HG03460 (cell line): ENCODE data around the gene MN1.

Experiments
- ATAC-seq: cut with Tn5 transposase; IDR thresholded peaks from one replicate; pipeline ENCODE4 v1.9.1; 2021; ENCODE audit not compliant: unreplicated experiment

The MN1 gene

DNA sequence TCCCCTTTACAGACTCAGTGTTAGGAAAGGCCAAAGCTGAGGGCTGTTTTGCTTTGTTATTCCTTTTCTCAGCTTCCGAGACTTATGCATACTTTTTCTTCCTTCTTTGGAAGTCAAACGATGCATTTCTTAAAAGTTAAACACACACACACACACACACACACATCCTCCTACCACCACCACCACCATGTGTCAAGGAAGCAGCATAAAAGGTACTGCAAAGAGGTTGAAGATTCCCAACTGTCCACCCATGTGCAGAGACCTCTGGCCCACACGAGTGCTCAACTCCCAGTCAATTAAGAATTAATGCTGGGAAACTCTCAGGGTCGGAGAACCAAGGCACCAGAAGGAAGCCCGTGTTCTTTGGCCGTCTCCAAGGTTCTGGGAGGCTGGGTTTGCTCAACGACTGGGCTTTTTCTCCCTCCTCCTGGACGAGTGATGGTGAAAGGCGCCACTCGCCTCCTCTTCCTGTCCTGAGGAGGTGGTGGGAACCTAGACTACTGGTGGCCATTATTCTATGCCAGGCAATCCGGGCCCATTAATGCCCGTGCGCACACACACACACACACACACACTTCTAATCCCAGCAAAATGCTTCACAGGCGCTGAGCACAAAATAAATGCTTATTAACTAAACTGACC is 15.1 kb downstream of the MN1 start:
- ATAC-seq = no peak

DNA sequence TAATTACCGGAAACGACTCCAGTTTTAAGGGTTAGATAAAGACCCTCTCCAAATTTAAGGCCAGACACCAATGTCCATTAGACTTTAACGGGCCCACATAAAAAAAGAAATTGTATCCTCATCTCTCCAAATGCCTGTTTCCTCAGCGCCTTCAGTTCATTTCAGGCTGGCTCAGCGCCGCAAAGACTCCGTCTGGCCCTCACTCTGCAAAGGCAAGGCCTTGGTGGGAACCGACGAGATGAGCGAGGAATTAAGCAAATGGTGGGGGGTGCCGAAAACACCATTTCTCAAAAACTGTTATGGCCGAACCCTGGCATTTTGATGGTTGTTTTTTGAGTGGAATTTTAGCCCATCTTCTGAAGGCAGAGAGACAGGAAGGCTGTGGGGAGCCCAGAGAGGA is 15.7 kb downstream of the MN1 start:
- no peak for ATAC-seq

DNA sequence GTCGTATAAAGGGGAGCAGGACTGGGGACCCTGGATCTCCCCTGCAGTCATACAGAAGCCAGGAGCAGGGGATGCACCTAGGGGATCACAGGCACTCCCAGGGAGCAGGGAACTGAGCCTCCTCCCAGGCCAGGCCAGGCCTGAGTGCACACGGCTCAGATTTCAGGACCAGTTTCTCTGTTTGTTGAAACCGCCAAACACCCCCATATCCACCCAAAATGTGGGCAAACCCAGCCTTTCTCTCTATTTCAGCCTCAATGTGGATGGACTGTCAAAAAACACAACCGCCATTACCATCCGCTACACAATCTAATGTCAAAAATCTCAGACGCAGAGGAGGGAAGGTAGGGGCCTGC is 17.5 kb downstream of the MN1 start:
- no peak for ATAC-seq

DNA sequence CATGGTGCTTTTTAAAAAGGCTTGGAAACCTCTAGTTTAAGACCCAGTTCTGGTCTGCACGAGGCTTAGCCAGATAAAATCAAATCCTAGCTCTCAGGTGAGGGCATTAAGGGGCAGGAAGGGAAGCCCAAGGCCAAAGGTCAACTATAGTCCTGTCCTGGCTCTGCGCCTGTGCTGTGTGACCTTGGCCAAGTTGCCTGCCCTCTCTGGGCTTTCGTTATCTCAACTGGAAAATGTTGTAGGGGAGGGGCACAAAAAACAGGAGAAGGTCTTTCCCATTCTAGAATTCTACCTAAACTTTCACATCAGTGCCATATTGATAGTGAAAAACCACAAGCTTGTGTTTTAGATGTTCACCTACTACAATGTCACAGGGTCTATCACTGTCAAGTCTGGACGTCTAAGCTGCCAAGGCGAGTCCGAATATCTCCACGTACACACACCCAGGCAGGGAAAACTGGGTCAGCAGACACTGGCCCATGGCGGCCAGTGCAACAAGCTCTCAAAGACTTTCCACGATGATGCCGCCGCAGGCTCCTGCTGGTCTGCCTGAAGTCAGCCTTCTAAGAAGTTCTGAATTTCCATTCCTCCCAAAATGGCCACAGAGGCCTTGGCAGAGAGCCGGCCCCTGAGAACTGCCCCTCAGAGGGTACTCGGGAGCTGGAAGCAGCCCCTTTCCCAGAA is 18.0 kb downstream of the MN1 start:
- ATAC-seq = no peak

DNA sequence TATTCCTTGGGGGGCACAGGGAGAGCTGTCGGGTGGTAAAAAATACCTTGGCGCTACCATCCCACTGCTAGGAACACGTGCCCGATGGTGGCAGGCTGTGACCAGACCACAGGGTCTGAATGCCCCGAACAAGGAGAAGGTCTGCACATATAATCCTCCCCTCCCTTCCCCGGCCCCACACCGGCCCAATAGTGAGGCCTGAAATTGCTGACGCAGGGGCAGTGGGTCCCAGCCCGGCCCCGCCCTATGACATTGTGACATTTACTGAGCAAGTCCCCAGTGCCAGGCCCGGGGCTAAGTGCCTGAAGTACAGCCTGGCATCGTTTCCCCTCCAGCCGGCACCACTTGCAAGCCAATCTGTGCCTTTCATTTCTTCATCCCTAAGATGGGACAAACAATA is 19.5 kb downstream of the MN1 start:
- ATAC-seq = no peak

DNA sequence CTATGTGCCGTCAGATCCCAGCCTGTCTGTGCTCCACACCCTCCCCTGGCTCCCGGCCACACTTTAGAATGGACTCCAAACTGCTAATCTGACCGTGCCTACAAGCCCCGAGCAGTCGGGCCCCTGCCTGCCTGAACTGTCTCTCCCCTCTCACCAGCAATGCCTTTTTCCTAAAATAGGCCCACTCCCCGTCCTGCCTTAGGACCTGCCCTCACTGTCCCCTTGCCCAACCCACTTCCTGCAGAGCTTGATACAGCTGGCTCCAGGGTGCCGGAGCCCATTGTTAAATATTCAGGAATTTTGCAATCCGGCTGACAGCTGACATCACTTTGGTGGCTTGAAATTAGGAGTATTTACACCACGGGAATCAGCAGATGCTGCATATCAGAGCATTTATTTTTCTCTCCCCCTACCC is 21.4 kb downstream of the MN1 start:
- ATAC-seq = no peak

DNA sequence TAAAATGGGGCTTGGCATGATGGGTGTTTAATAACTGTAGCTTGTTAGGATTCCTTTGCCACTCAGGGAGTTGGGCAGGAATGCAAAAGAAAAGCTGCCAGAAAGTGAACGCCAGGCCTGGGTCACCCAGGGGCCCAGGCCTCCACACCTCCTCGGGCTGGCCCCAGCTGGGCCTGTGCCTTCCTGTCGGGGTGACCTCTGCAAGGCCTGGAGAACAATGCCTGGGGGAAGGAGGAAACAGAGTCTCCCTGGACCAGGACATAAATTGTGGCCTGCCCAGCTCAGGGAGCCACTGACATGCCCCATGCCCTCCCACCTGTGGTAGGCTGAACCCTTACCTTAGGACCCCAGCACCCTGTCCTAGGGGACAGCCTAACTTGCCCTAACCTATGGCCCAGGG is 21.9 kb downstream of the MN1 start:
- no peak for ATAC-seq

DNA sequence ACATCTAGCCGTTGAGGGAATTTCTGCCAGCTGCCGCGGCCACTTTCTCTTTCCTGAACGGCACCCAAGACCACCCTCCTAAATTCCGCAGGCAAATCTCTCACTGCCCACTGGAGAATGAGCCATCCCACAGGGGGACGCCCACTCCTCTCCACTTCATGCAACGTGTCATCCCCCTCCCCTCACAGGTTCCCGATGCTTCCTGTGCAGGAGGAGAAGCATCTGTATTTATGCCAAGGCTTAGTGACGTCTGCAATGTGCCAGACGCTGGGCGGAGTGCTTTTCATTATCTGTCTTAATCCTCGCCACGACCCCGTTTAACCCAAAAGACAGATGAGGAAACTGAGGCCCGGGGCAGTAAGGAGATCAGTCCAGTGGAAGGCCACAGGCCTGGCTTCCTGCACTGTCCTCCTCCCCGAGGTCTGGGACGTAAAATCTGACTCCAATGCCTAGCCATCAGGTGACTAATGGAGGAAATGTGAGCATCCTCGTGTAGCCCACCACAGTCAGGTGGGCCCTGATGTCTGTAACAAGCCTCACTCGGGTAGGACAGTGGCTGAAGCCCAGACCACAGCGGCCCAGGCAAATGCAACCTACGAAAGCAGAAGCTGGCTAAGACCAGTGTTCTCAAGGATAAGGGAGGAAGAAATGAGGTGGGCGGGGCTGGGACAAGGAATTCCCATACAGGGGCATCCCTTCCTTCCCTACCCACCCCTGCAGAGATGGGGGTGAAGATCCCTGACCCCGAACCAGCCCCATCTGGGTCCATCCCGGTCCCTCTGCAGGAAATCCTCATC is 23.1 kb downstream of the MN1 start:
- ATAC-seq = no peak

DNA sequence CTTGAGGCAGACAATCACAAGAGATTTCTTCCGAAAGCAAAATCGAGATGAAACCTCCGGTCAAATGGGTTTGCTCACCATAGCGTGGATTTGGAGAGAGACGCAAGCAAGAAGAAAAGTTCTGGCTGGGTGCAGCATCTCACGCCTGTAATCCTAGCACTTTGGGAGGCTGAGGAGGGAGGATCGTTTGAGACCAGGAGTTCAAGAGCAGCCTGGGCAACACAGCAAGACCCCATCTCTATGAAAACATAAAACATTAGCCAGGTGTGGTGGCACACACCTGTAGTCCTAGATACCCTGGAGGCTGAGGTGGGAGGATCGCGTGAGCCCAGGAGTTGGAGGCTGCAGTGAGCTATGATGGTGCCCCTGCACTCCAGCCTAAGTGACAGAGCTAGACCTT is 24.4 kb downstream of the MN1 start:
- no peak for ATAC-seq

DNA sequence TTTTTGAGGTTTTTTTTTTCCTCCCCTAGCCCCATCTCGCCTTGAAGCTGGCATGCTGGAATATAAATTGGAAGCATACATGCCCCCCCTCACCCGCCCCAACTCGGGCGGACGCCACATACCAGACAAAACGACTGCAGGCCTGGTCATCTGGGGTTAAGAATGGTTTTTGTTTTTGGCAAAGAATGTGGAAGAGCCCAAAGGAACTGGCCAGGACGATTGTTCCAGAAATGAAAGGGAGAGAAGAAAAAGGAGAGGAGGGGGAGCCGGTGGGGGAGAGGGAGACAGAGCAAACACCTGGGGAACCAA is 25.0 kb downstream of the MN1 start:
- ATAC-seq = no peak

DNA sequence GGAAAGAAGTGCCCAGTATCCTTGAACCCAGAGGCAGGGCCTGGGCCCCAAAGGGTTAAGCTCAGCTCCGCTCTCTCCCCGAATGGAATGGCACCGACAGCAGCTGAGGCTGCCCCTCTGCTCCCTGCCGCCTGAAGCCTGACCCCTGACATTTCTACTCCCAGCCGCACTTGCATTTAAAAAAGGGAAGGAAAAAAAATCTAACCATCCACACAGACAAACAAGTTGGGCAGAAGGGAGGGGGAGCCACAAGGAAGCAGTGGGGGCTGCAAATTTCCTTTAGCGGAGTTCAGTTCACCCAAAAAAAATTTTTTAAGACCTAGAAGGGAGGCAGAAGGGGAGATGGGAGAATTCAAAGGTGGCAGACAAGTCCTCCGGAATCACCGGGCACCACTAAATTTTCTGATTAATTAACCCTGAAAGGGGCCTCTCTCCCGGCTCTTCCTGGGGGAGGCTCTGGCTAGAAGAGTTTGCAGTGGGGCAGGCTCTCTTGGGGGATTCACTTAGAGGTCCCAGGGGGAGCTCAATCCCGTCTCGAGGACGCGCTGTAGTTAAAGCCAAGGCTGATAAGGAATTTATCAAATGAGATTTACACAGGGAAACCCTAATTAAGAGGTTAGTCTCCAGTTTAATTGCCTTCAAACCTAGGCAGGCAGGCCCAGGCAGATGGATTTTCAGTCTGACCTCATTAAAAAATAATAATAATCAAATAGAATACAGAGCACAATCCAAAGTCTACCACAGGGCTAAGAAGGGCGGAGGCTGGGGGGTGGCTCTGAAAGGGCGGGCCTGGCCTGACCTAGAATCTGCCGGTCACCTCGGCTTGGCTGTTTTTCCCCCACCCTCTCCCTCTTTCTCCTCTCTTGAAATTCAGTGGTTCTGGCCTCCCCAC is 25.6 kb downstream of the MN1 start:
- ATAC-seq = no peak

DNA sequence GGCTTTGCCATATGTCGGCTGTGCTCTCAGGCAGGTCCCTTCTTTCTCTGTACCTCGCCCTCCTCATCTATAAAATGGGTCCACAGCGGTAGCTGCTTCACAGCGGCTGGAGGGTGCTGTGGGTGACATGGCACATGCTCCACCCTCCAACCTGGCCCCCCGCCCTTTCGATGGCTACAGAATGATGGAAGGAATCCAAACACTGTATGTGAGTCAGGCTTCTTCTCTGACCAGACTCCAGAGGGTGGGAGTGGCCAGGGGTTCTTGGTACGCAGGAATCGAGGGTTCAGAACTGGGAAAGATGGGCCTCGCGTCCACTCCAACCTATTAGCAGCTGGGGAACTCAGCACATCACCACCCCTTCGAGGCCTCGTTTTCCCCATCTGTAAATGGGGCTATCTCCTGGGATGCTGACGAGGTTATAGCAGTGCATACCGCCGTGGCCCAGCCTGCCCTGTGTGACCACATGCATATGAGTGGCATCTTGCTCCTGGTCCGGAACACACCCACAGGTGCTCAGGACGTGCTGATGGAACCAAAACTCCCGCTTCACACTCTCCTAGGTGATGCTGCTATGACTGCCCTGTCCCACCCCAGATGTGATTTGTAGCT is 26.4 kb downstream of the MN1 start:
- ATAC-seq = no peak

DNA sequence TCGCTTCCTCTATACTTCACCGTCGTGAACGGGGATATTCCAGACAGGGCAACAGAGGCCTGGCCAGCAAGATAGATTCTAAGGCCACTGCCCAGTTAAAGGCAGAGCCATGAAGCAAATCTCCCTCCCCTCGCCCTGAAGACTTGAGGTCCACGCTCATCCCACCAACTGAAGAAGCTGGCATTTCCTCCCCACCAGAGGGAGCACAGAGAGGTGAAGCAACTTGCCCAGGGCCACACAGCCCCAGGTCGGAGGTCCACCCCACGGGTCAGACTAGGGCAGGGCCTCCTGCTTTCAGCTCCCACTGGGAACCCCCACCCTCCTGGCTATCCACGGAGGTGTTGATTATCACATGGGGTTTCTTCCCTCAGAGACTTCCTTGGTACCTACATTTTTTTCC is 27.4 kb downstream of the MN1 start:
- no peak for ATAC-seq

DNA sequence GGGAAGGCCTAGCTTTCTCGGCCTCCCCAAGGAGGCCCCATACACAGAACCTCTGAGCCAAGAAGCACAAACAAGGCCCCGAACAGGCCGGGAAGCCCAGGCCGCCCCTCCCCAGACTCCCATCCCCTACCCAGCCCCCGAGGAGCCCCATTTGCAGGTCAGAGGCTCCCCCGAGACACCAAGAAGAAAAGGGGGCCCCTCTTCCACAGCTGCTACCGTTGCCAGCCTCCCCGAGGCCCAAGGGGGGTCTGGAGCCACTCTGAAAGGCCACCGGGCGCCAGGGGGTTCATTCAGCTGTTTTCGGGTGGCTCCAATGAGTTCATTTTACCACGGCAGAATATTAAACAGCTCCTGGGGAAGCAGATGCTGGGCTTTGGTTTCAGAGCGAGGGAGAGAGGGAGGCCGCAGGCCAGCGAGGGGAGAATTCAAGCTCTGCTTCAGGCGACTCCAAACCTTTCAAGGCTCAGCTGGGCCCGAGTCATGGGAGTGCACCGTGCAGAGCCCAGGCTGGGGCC is 28.5 kb downstream of the MN1 start:
- ATAC-seq = no peak

DNA sequence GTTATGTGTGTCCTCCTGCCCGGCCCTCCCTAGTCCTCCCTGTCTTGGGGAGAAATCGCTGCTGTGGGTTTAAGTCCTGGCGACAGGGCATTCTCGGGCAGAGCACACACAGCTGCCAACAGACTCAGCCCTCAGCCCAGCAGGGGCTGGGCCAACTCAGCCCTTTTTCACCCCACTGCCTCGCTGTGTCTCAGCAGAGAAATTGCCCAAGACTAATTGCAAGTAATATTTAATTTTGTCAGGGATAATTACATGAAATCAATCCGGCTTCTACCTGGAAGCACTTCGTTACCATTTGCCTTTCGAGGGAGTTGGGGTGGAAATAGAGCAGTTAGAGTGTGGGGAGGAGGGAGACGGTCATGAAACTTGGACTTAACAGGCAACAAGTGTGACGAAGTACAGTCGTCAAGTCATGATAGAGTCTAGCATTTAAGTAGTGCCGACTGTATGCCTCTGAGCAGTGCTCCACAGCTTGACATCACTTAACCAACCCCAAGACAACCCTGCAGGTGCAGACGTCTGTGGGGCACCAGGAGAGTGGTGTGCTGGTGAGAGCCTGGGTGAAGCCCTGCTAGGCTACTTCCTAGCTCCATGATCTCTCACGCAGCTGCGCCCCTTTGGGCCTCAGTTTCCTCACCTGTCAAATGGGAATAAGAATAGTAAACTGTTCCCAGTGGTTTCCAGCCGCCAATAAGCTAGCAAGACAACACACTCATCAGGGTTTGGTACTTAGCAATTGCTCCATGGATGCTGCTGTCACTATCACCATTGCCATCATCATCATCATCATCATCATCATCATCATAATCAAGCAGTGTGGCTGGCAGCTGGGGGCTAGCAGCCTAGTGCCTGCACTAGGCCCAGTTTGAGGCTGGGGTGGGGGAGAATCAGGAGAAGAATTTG is 29.2 kb downstream of the MN1 start:
- ATAC-seq = no peak

DNA sequence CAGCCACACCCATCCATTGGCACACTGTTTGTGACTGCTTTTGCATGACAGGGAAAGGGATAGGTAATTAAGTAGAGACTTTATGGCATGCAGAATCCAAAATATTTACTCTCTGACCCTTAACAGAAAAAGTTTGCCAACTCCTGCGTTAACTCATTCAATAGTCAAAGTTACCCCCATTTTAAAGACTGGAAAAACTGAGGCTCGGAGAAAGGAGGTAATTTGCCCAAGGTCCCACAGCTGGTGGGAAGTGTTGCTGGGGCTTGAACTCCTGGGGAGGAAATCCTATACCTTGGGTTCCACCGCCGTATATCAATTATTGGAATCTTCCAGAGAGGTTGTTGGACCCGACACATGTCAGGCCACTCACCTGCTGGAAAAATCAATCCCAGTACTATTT is 29.9 kb downstream of the MN1 start:
- no peak for ATAC-seq

DNA sequence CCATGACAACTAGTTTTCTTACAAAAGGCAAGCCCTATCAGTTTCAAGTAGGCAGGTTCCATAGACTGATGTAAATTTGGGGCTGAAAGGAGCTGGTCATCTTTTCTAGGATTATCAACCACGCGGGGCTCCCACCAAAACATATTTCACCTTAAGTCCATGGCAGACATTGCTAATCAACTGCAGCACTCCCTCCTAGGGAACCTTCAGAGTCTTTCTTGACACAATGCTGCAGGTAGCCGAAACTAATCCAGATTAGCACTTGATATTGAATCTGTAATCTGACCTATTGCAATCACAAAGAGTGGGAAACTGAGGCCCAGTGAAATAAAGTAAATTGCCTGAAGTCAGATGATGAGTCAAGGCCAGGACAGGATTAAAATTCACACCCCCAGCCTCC is 32.5 kb downstream of the MN1 start:
- no peak for ATAC-seq

DNA sequence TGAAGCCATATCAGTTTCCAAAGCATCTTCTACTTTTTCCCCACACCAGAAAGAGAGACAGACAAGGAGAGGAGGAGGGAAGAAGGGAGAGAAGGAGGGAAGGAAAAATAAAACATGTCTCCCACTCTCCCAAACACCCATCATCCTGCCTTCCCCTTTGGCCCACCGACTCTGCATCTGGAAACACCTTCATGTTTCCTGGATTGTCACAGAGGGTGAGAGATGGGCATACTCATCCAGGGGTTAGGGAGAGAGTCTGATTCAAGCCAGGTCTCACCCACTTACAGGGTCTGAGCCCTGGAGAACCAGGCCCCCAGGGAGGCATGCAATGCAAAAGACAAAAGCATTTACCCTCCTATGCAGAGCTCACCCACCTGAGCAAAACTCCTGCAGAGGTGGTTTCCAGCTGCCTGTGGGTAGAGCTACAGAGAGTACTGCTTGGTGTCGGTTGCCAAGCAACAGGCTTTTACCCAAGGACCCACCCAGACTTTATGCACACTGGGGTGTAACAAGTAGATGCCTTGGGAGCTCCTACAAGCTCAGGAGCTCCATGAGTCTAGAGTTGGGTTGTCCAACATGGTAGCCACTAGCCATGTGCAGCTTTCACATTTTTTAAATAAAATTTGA is 33.4 kb downstream of the MN1 start:
- no peak for ATAC-seq

DNA sequence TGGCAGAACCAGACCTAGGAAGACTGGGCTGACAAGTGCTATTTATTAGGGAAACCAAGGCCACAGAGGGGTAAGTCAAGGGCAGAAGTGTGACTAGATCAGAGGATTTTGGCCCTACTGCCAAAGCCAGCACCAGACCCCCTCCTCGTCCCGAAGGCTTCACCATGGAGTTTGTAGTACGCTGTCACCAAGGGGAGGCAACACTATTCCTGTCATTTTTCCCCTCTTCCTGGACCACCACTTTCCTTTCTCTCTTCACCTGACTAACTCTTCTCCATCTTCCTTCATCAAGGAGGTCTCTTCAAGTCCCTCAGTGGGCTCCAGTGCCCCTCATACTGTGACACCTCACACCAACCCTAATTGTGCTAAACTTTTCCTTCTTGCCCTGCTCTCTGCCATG is 34.9 kb downstream of the MN1 start:
- ATAC-seq = no peak
